ENCODE results near the gene STX18. TPM values are rescaled to one million over a fixed set of nuclear protein-coding genes. Genes with fewer than 3 reads are reported as not detected.
"Not testable (repeated sequence)": the region's sequence is repeated elsewhere in the genome, so short reads cannot be mapped to it uniquely, and the experiment has no call there.

The STX18 gene
- total and polyA plus RNA-seq, 2 donors, result 13.2 to 37.9 TPM

GRCh38 chr4:4514786-4515185 is 27.1 kb downstream of the STX18 start:
- peaks cover 1% of the 10 kb centered on the region for H3K4me1 ChIP-seq (ENCODE audit: insufficient read depth)
- DNase-seq (ENCODE audit: extremely low spot score), result no peak
- H3K27ac ChIP-seq (ENCODE audit: low read depth), result no peak overlapping the region
- H3K36me3 ChIP-seq (ENCODE audit: insufficient read depth), result no peaks in the 10 kb centered on the region
- no peak overlapping the region for H3K4me3 ChIP-seq (ENCODE audit: low read depth, low read length)

GRCh38 chr4:4512282-4512681 is 29.6 kb downstream of the STX18 start:
- WGBS, result 76% methylated on average over 1 of the region's 1 CpG
- no peak for DNase-seq (ENCODE audit: extremely low spot score)
- Histone ChIP-seq H3K4me1 (ENCODE audit: insufficient read depth) (peaks cover 1% of the 10 kb centered on the region), H3K27ac (ENCODE audit: low read depth) (no peak overlapping the region), H3K36me3 (ENCODE audit: insufficient read depth) (no peaks in the 10 kb centered on the region), H3K4me3 (ENCODE audit: low read depth, low read length) (no peak overlapping the region)

GRCh38 chr4:4510641-4511040 is 31.2 kb downstream of the STX18 start:
- not testable (repeated sequence) for H3K27ac ChIP-seq (ENCODE audit: low read depth); H3K4me1 ChIP-seq (ENCODE audit: insufficient read depth); H3K4me3 ChIP-seq (ENCODE audit: low read depth, low read length); DNase-seq (ENCODE audit: extremely low spot score); H3K36me3 ChIP-seq (ENCODE audit: insufficient read depth)
- WGBS, result 98% methylated on average over 3 of the region's 3 CpGs

- no peak overlapping the region for H3K4me3 ChIP-seq (ENCODE audit: low read depth, low read length)
- DNase-seq (ENCODE audit: extremely low spot score), result no peak
- peaks cover 1% of the 10 kb centered on the region for H3K4me1 ChIP-seq (ENCODE audit: insufficient read depth)
- 98% methylated on average over 2 of the region's 2 CpGs for WGBS
- H3K27ac ChIP-seq (ENCODE audit: low read depth), result no peak overlapping the region
- H3K36me3 ChIP-seq (ENCODE audit: insufficient read depth), result no peaks in the 10 kb centered on the region
Measured at GRCh38 chr4:4509521-4509920, 32.3 kb downstream of the STX18 start.

- WGBS, result 62% methylated on average over 4 of the region's 4 CpGs
- DNase-seq (ENCODE audit: extremely low spot score), result no peak
- Histone ChIP-seq H3K4me1 (ENCODE audit: insufficient read depth) (no peaks in the 10 kb centered on the region), H3K36me3 (ENCODE audit: insufficient read depth) (no peaks in the 10 kb centered on the region), H3K4me3 (ENCODE audit: low read depth, low read length) (no peak overlapping the region), H3K27ac (ENCODE audit: low read depth) (no peak overlapping the region)
Measured at GRCh38 chr4:4507923-4508322, 33.9 kb downstream of the STX18 start.

- Histone ChIP-seq H3K4me1 (ENCODE audit: insufficient read depth) (no peaks in the 10 kb centered on the region), H3K27ac (ENCODE audit: low read depth) (no peak overlapping the region), H3K36me3 (ENCODE audit: insufficient read depth) (no peaks in the 10 kb centered on the region), H3K4me3 (ENCODE audit: low read depth, low read length) (no peak overlapping the region)
- WGBS, result 43% methylated on average over 14 of the region's 14 CpGs
- DNase-seq (ENCODE audit: extremely low spot score), result no peak
Measured at GRCh38 chr4:4507403-4507802, 34.4 kb downstream of the STX18 start.

- no peak overlapping the region for H3K4me3 ChIP-seq (ENCODE audit: low read depth, low read length)
- DNase-seq (ENCODE audit: extremely low spot score), result no peak
- no peak overlapping the region for H3K27ac ChIP-seq (ENCODE audit: low read depth)
- WGBS, result 42% methylated on average over 5 of the region's 5 CpGs
- no peaks in the 10 kb centered on the region for H3K36me3 ChIP-seq (ENCODE audit: insufficient read depth)
- H3K4me1 ChIP-seq (ENCODE audit: insufficient read depth), result no peaks in the 10 kb centered on the region
Measured at GRCh38 chr4:4506961-4507360, 34.9 kb downstream of the STX18 start.

GRCh38 chr4:4505211-4505610 is 36.6 kb downstream of the STX18 start:
- H3K4me3 ChIP-seq (ENCODE audit: low read depth, low read length); H3K27ac ChIP-seq (ENCODE audit: low read depth); H3K4me1 ChIP-seq (ENCODE audit: insufficient read depth); DNase-seq (ENCODE audit: extremely low spot score); H3K36me3 ChIP-seq (ENCODE audit: insufficient read depth): not testable (repeated sequence)
- 97% methylated on average over 9 of the region's 9 CpGs for WGBS

GRCh38 chr4:4504783-4505182 is 37.1 kb downstream of the STX18 start:
- no peaks in the 10 kb centered on the region for H3K4me1 ChIP-seq (ENCODE audit: insufficient read depth)
- H3K27ac ChIP-seq (ENCODE audit: low read depth), result no peak overlapping the region
- 94% methylated on average over 2 of the region's 2 CpGs for WGBS
- no peak for DNase-seq (ENCODE audit: extremely low spot score)
- no peaks in the 10 kb centered on the region for H3K36me3 ChIP-seq (ENCODE audit: insufficient read depth)
- no peak overlapping the region for H3K4me3 ChIP-seq (ENCODE audit: low read depth, low read length)

- WGBS, result 61% methylated on average over 10 of the region's 10 CpGs
- Histone ChIP-seq H3K4me3 (ENCODE audit: low read depth, low read length) (no peak overlapping the region), H3K36me3 (ENCODE audit: insufficient read depth) (no peaks in the 10 kb centered on the region), H3K27ac (ENCODE audit: low read depth) (no peak overlapping the region), H3K4me1 (ENCODE audit: insufficient read depth) (no peaks in the 10 kb centered on the region)
- no peak for DNase-seq (ENCODE audit: extremely low spot score)
Measured at GRCh38 chr4:4502694-4503311, 39.0 kb downstream of the STX18 start.

GRCh38 chr4:4501679-4502078 is 40.2 kb downstream of the STX18 start:
- no peaks in the 10 kb centered on the region for H3K4me1 ChIP-seq (ENCODE audit: insufficient read depth)
- 70% methylated on average over 2 of the region's 2 CpGs for WGBS
- H3K36me3 ChIP-seq (ENCODE audit: insufficient read depth), result no peaks in the 10 kb centered on the region
- no peak for DNase-seq (ENCODE audit: extremely low spot score)
- no peak overlapping the region for H3K4me3 ChIP-seq (ENCODE audit: low read depth, low read length)
- H3K27ac ChIP-seq (ENCODE audit: low read depth), result no peak overlapping the region

- H3K4me1 ChIP-seq (ENCODE audit: insufficient read depth), result no peaks in the 10 kb centered on the region
- no peak overlapping the region for H3K27ac ChIP-seq (ENCODE audit: low read depth)
- no peaks in the 10 kb centered on the region for H3K36me3 ChIP-seq (ENCODE audit: insufficient read depth)
- H3K4me3 ChIP-seq (ENCODE audit: low read depth, low read length), result no peak overlapping the region
- DNase-seq (ENCODE audit: extremely low spot score), result no peak
- WGBS, result 78% methylated on average over 4 of the region's 4 CpGs
Measured at GRCh38 chr4:4499438-4500123, 42.3 kb downstream of the STX18 start.

- no peak overlapping the region for H3K27ac ChIP-seq (ENCODE audit: low read depth)
- H3K36me3 ChIP-seq (ENCODE audit: insufficient read depth), result no peaks in the 10 kb centered on the region
- DNase-seq (ENCODE audit: extremely low spot score), result no peak
- H3K4me1 ChIP-seq (ENCODE audit: insufficient read depth), result no peaks in the 10 kb centered on the region
- H3K4me3 ChIP-seq (ENCODE audit: low read depth, low read length), result no peak overlapping the region
- WGBS, result 75% methylated on average over 9 of the region's 9 CpGs
Measured at GRCh38 chr4:4496592-4497372, 45.1 kb downstream of the STX18 start.

- H3K36me3 ChIP-seq (ENCODE audit: insufficient read depth), result no peaks in the 10 kb centered on the region
- DNase-seq (ENCODE audit: extremely low spot score), result no peak
- no peak overlapping the region for H3K4me3 ChIP-seq (ENCODE audit: low read depth, low read length)
- H3K4me1 ChIP-seq (ENCODE audit: insufficient read depth), result no peaks in the 10 kb centered on the region
- H3K27ac ChIP-seq (ENCODE audit: low read depth), result no peak overlapping the region
Measured at GRCh38 chr4:4494882-4495281, 47.0 kb downstream of the STX18 start.

All from urinary bladder (tissue), 4 donors.